Measurements from ENCODE around the gene FKTN. TPM values are rescaled to one million over a fixed set of nuclear protein-coding genes. Genes with fewer than 3 reads are reported as not detected.

The FKTN gene
- total and polyA plus RNA-seq, 9 of the 15 experiments (the other 6 are each of a cell fraction or from before 2014, with no cell fraction given), result 5.4 to 16.3 (median 10.4) TPM

- TF ChIP-seq IRF1 (CRISPR knock-in tag; IDR thresholded peaks at IDR 0.05; ENCODE audit: borderline replicate concordance), result peak; percentile 76; the same call in 1 of the 2 replicates
- no peak for TF ChIP-seq HOXB6 (CRISPR knock-in tag; IDR thresholded peaks at IDR 0.05; ENCODE audit: borderline replicate concordance)
- TF ChIP-seq GATAD2A (IDR thresholded peaks at IDR 0.05), result peak; percentile 85; the same call in 1 of the 2 replicates
- TF ChIP-seq CBX1 (IDR thresholded peaks at IDR 0.05; ENCODE audit: low read depth), result peak; percentile 61; the same call in 1 of the 2 replicates
- TF ChIP-seq TAF1 (IDR thresholded peaks at IDR 0.05; ENCODE audit: control insufficient read depth, extremely low read depth, insufficient read depth, low read length, severe bottlenecking), result peak; percentile 40
- no peak for TF ChIP-seq ZNF184 (CRISPR knock-in tag; IDR thresholded peaks at IDR 0.05)
- peak; percentile 23 for TF ChIP-seq CTCFL (IDR thresholded peaks at IDR 0.05; ENCODE audit: borderline replicate concordance, insufficient read depth, low read depth, low read length, poor library complexity, severe bottlenecking)
- no peak for TF ChIP-seq SNRNP70 (optimal IDR thresholded peaks at IDR 0.05; ENCODE audit: low read depth, low read length)
- TF ChIP-seq REST (IDR thresholded peaks at IDR 0.05; ENCODE audit: borderline replicate concordance), result peak; percentile 71; the same call in 1 of the 2 replicates
- TF ChIP-seq REST (CRISPR knock-in tag; IDR thresholded peaks at IDR 0.05; ENCODE audit: low read depth), result no peak
- no peak for TF ChIP-seq HDAC8 (tag; IDR thresholded peaks at IDR 0.05)
- no peak for TF ChIP-seq ZBTB17 (CRISPR knock-in tag; IDR thresholded peaks at IDR 0.05)
- TF ChIP-seq HMGXB4 (CRISPR knock-in tag; IDR thresholded peaks at IDR 0.05), result 0 out of 2 replicates have a peak, but pooled peaks have one; percentile 72
- TF ChIP-seq HNRNPH1 (optimal IDR thresholded peaks at IDR 0.05; ENCODE audit: low read depth, low read length), result no peak
Measured at GRCh38 chr9:105656131-105656921, 98.4 kb downstream of the FKTN start (continued).
